ENCODE results near the gene OVCH1. TPM values are rescaled to one million over a fixed set of nuclear protein-coding genes. Genes with fewer than 3 reads are reported as not detected.
A peak's percentile ranks its signal among the peaks of the same experiment; 100 is the strongest.

OVCH1 gene
- total and polyA plus RNA-seq, 9 of the 15 experiments (the other 6 are each of a cell fraction or from before 2014, with no cell fraction given) = not detected

GRCh38 chr12:29380536-29381523 is 116.7 kb downstream of the OVCH1 start, which contains the start of gene ERGIC2 (continued):
- TF ChIP-seq CBX2 (IDR thresholded peaks at IDR 0.05; ENCODE audit: insufficient read depth, low read length, poor library complexity, severe bottlenecking) = no peak
- no peak for TF ChIP-seq THRAP3 (IDR thresholded peaks at IDR 0.05; ENCODE audit: borderline replicate concordance)
- no peak for TF ChIP-seq ZSCAN29 (IDR thresholded peaks at IDR 0.05)
- TF ChIP-seq, protein P1, sequence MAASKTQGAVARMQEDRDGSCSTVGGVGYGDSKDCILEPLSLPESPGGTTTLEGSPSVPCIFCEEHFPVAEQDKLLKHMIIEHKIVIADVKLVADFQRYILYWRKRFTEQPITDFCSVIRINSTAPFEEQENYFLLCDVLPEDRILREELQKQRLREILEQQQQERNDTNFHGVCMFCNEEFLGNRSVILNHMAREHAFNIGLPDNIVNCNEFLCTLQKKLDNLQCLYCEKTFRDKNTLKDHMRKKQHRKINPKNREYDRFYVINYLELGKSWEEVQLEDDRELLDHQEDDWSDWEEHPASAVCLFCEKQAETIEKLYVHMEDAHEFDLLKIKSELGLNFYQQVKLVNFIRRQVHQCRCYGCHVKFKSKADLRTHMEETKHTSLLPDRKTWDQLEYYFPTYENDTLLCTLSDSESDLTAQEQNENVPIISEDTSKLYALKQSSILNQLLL (CRISPR knock-in tag; IDR thresholded peaks at IDR 0.05; ENCODE audit: borderline replicate concordance) = no peak
- TF ChIP-seq ZBTB9 (CRISPR knock-in tag; IDR thresholded peaks at IDR 0.05) = no peak
- TF ChIP-seq DMBX1 (CRISPR knock-in tag; IDR thresholded peaks at IDR 0.05; ENCODE audit: borderline replicate concordance) = no peak
- no peak for TF ChIP-seq PHB (CRISPR knock-in tag; IDR thresholded peaks at IDR 0.05)
- TF ChIP-seq, protein P2, sequence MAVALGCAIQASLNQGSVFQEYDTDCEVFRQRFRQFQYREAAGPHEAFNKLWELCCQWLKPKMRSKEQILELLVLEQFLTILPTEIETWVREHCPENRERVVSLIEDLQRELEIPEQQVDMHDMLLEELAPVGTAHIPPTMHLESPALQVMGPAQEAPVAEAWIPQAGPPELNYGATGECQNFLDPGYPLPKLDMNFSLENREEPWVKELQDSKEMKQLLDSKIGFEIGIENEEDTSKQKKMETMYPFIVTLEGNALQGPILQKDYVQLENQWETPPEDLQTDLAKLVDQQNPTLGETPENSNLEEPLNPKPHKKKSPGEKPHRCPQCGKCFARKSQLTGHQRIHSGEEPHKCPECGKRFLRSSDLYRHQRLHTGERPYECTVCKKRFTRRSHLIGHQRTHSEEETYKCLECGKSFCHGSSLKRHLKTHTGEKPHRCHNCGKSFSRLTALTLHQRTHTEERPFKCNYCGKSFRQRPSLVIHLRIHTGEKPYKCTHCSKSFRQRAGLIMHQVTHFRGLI (CRISPR knock-in tag; IDR thresholded peaks at IDR 0.05) = no peak
- no peak for TF ChIP-seq FOXP1 (CRISPR knock-in tag; IDR thresholded peaks at IDR 0.05)
- TF ChIP-seq KAT8 (IDR thresholded peaks at IDR 0.05; ENCODE audit: low read depth) = no peak
- TF ChIP-seq, protein P3, sequence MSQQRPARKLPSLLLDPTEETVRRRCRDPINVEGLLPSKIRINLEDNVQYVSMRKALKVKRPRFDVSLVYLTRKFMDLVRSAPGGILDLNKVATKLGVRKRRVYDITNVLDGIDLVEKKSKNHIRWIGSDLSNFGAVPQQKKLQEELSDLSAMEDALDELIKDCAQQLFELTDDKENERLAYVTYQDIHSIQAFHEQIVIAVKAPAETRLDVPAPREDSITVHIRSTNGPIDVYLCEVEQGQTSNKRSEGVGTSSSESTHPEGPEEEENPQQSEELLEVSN (IDR thresholded peaks at IDR 0.05; ENCODE audit: borderline replicate concordance in 1 of 2, extremely low read depth in 1 of 2, insufficient read depth in 1 of 2, insufficient read length in 1 of 2, low read depth in 1 of 2, low read length in 1 of 2, poor library complexity in 1 of 2, severe bottlenecking in 1 of 2) = peak; percentile 21 to 55
- TF ChIP-seq, protein P4, sequence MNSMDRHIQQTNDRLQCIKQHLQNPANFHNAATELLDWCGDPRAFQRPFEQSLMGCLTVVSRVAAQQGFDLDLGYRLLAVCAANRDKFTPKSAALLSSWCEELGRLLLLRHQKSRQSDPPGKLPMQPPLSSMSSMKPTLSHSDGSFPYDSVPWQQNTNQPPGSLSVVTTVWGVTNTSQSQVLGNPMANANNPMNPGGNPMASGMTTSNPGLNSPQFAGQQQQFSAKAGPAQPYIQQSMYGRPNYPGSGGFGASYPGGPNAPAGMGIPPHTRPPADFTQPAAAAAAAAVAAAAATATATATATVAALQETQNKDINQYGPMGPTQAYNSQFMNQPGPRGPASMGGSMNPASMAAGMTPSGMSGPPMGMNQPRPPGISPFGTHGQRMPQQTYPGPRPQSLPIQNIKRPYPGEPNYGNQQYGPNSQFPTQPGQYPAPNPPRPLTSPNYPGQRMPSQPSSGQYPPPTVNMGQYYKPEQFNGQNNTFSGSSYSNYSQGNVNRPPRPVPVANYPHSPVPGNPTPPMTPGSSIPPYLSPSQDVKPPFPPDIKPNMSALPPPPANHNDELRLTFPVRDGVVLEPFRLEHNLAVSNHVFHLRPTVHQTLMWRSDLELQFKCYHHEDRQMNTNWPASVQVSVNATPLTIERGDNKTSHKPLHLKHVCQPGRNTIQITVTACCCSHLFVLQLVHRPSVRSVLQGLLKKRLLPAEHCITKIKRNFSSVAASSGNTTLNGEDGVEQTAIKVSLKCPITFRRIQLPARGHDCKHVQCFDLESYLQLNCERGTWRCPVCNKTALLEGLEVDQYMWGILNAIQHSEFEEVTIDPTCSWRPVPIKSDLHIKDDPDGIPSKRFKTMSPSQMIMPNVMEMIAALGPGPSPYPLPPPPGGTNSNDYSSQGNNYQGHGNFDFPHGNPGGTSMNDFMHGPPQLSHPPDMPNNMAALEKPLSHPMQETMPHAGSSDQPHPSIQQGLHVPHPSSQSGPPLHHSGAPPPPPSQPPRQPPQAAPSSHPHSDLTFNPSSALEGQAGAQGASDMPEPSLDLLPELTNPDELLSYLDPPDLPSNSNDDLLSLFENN (IDR thresholded peaks at IDR 0.05; ENCODE audit: low read depth in 2 of 2, low read length in 2 of 2) = no peak
- TF ChIP-seq SAFB (IDR thresholded peaks at IDR 0.05; ENCODE audit: borderline replicate concordance, low read depth, low read length) = no peak
- TF ChIP-seq GMEB1 (CRISPR knock-in tag; IDR thresholded peaks at IDR 0.05) = no peak
- TF ChIP-seq BMI1 (IDR thresholded peaks at IDR 0.05; ENCODE audit: low read length) = no peak

Data from K562 (cell line).